SK-N-SH treated with all-trans-retinoic acid at 6 μM for 48 hours (cell line): ENCODE results near the gene RBL1.
A peak's percentile ranks its signal among the peaks of the same experiment; 100 is the strongest.
"Not testable (repeated sequence)": the region's sequence is repeated elsewhere in the genome, so short reads cannot be mapped to it uniquely, and the experiment has no call there.

ENCODE experiments used
- ATAC-seq: fragments of 200-7000 bp; cut with Tn5 transposase; 3 replicates; pipeline ENCODE4 v1.9.1; 2020; ENCODE audit warnings: mild to moderate bottlenecking, moderate library complexity
- ARNTL ChIP-seq: fragments of 450-650 bp; formaldehyde crosslinking; IDR thresholded peaks from 2 replicates; pipeline ENCODE4 v1.5.0; 2020; ENCODE audit warnings: low read depth, mild to moderate bottlenecking, moderate library complexity, borderline replicate concordance
- BACH2 ChIP-seq: fragments of 250-450 bp; sonication (Bioruptor Pico); IDR thresholded peaks from 2 replicates; pipeline ENCODE4 v1.9.0; 2021; ENCODE audit warnings: mild to moderate bottlenecking, borderline replicate concordance
- CREB5 ChIP-seq: fragments of 250-450 bp; sonication (Bioruptor Pico); IDR thresholded peaks from 2 replicates; pipeline ENCODE4 v1.5.1; 2020; ENCODE audit warnings: low read depth, mild to moderate bottlenecking, moderate library complexity
- CSDC2 ChIP-seq: fragments of 250-450 bp; sonication (Bioruptor Pico); IDR thresholded peaks from 2 replicates; pipeline ENCODE4 v1.5.0; 2020; ENCODE audit warnings: mild to moderate bottlenecking, moderate library complexity
- ESRRG ChIP-seq: fragments of 250-450 bp; sonication (Bioruptor Pico); IDR thresholded peaks from 2 replicates; pipeline ENCODE4 v1.6.1; 2021; ENCODE audit warnings: mild to moderate bottlenecking
- GLIS3 ChIP-seq: fragments of 250-450 bp; sonication (Bioruptor Pico); IDR thresholded peaks from 2 replicates; pipeline ENCODE4 v1.5.0; 2020; ENCODE audit warnings: mild to moderate bottlenecking, moderate library complexity
- ISL1 ChIP-seq: fragments of 250-450 bp; sonication (Bioruptor Pico); IDR thresholded peaks from 2 replicates; pipeline ENCODE4 v2.1.2; 2022; ENCODE audit warnings: mild to moderate bottlenecking, moderate library complexity
- OSR1 ChIP-seq: fragments of 250-450 bp; sonication (Bioruptor Pico); IDR thresholded peaks from 2 replicates; pipeline ENCODE4 v1.8.0; 2022; ENCODE audit warnings: moderate library complexity, mild to moderate bottlenecking, inconsistent platforms
- PPARA ChIP-seq: fragments of 250-450 bp; sonication (Bioruptor Pico); IDR thresholded peaks from 2 replicates; pipeline ENCODE4 v1.5.0; 2020; ENCODE audit warnings: mild to moderate bottlenecking, borderline replicate concordance
- RARB ChIP-seq: fragments of 250-450 bp; sonication (Bioruptor Pico); IDR thresholded peaks from 2 replicates; pipeline ENCODE4 v1.8.0; 2021; ENCODE audit warnings: mild to moderate bottlenecking, moderate library complexity
- SNAI2 ChIP-seq: fragments of 250-450 bp; sonication (Bioruptor Pico); IDR thresholded peaks from 2 replicates; pipeline ENCODE4 v1.5.0; 2020; ENCODE audit warnings: mild to moderate bottlenecking, moderate library complexity
- TOX ChIP-seq: fragments of 250-450 bp; sonication (Bioruptor Pico); IDR thresholded peaks from 2 replicates; pipeline ENCODE4 v1.8.0; 2021; ENCODE audit warnings: mild to moderate bottlenecking, moderate library complexity, borderline replicate concordance
- ZFP3 ChIP-seq: fragments of 250-450 bp; sonication (Bioruptor Pico); IDR thresholded peaks from 2 replicates; pipeline ENCODE4 v1.5.0; 2020; ENCODE audit warnings: mild to moderate bottlenecking, moderate library complexity
- ZFP30 ChIP-seq: fragments of 450-650 bp; formaldehyde crosslinking; IDR thresholded peaks from 2 replicates; pipeline ENCODE4 v1.5.0; 2022; ENCODE audit warnings: mild to moderate bottlenecking, moderate library complexity
- ZNF565 ChIP-seq: fragments of 450-650 bp; formaldehyde crosslinking; conservative IDR thresholded peaks from 2 replicates; pipeline ENCODE4 v1.5.0; 2020; ENCODE audit warnings: low read depth, mild to moderate bottlenecking, moderate library complexity
- ZNF70 ChIP-seq: fragments of 450-650 bp; formaldehyde crosslinking; IDR thresholded peaks from 2 replicates; pipeline ENCODE4 v1.5.0; 2020; ENCODE audit warnings: mild to moderate bottlenecking, moderate library complexity
- ZNF8 ChIP-seq: fragments of 450-650 bp; formaldehyde crosslinking; IDR thresholded peaks from 2 replicates; pipeline ENCODE4 v1.5.0; 2020; ENCODE audit warnings: mild to moderate bottlenecking, moderate library complexity
- TF ChIP-seq, protein P1 (sequence below): fragments of 250-450 bp; sonication (Bioruptor Pico); IDR thresholded peaks from 2 replicates; pipeline ENCODE4 v1.8.0; 2021; ENCODE audit warnings: low read depth, mild to moderate bottlenecking, moderate library complexity, borderline replicate concordance
- TF ChIP-seq, protein P2 (sequence below): fragments of 250-450 bp; sonication (Bioruptor Pico); IDR thresholded peaks from 2 replicates; pipeline ENCODE4 v1.5.1; 2021; ENCODE audit warnings: mild to moderate bottlenecking, moderate library complexity

Gene RBL1

GRCh38 chr20:36971103-36971502 is 124.7 kb downstream of the RBL1 start (continued):
- no peak for TF ChIP-seq CREB5 (CRISPR knock-in tag)
- TF ChIP-seq, protein P1, sequence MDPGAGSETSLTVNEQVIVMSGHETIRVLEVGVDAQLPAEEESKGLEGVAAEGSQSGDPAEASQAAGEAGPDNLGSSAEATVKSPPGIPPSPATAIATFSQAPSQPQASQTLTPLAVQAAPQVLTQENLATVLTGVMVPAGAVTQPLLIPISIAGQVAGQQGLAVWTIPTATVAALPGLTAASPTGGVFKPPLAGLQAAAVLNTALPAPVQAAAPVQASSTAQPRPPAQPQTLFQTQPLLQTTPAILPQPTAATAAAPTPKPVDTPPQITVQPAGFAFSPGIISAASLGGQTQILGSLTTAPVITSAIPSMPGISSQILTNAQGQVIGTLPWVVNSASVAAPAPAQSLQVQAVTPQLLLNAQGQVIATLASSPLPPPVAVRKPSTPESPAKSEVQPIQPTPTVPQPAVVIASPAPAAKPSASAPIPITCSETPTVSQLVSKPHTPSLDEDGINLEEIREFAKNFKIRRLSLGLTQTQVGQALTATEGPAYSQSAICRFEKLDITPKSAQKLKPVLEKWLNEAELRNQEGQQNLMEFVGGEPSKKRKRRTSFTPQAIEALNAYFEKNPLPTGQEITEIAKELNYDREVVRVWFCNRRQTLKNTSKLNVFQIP (CRISPR knock-in tag): no peak

GRCh38 chr20:36969478-36970186 is 126.2 kb downstream of the RBL1 start:
- TF ChIP-seq, protein P2, sequence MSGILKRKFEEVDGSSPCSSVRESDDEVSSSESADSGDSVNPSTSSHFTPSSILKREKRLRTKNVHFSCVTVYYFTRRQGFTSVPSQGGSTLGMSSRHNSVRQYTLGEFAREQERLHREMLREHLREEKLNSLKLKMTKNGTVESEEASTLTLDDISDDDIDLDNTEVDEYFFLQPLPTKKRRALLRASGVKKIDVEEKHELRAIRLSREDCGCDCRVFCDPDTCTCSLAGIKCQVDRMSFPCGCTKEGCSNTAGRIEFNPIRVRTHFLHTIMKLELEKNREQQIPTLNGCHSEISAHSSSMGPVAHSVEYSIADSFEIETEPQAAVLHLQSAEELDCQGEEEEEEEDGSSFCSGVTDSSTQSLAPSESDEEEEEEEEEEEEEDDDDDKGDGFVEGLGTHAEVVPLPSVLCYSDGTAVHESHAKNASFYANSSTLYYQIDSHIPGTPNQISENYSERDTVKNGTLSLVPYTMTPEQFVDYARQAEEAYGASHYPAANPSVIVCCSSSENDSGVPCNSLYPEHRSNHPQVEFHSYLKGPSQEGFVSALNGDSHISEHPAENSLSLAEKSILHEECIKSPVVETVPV (CRISPR knock-in tag): no peak
- TF ChIP-seq ZNF565 (CRISPR knock-in tag) (no peak), ISL1 (CRISPR knock-in tag) (no peak), ESRRG (no peak), ZFP3 (CRISPR knock-in tag) (no peak), GLIS3 (CRISPR knock-in tag) (no peak)
- no peak for ATAC-seq

GRCh38 chr20:36969051-36969450 is 126.7 kb downstream of the RBL1 start:
- TF ChIP-seq, protein P1 (CRISPR knock-in tag): no peak
- no peak for TF ChIP-seq TOX
- no peak for TF ChIP-seq PPARA
- ATAC-seq: no peak

DNA sequence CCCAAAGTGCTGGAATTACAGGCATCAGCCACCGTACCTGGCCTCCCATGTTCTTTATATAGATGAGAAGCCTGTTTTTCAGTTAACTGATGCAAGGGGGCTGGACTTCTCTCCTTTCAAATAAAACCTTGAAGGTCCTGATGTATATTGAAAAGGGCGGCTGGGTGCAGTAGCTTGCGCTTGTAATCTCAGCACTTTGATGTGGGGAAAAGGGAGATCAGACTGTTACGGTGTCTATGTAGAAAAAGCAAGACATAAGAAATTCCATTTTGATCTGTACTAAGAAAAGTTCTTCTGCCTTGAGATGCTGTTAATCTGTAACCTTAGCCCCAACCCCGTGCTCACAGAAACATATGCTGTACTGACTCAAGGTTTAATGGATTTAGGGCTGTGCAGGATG is 128.2 kb downstream of the RBL1 start:
- TF ChIP-seq ESRRG (no peak), SNAI2 (CRISPR knock-in tag) (no peak), OSR1 (CRISPR knock-in tag) (no peak), ZNF565 (CRISPR knock-in tag) (no peak), BACH2 (no peak), ISL1 (CRISPR knock-in tag) (no peak), RARB (no peak), ZFP3 (CRISPR knock-in tag) (no peak), PPARA (no peak), TOX (no peak), ZFP30 (CRISPR knock-in tag) (no peak), CREB5 (CRISPR knock-in tag) (no peak), ZNF70 (CRISPR knock-in tag) (no peak), ZNF8 (CRISPR knock-in tag) (no peak), ARNTL (CRISPR knock-in tag) (no peak), CSDC2 (no peak)
- TF ChIP-seq, protein P2 (CRISPR knock-in tag): no peak
- TF ChIP-seq, protein P1 (CRISPR knock-in tag): no peak

DNA sequence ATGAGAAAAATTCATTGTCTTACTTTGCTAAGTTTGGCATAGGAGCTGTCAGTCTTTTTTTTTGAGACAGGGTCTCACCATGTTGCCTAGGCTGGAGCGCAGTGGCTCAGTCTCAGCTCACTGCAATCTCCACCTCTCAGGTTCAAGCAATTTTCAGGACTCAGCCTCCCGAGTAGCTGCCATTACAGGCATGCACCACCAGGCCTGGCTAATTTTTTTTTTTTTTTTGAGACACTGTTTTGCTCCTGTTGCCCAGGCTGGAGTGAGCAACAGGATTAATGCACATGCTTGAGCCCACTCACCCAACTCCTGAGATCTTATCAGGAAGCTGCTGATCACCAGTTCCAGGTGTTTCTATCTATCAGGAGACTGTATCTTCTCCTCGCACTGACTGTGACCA is 128.8 kb downstream of the RBL1 start:
- peak; percentile 40; the same call in 1 of the 3 replicates for ATAC-seq

More for the DNA sequence above, 128.2 kb downstream of the RBL1 start:
- ATAC-seq: no peak

DNA sequence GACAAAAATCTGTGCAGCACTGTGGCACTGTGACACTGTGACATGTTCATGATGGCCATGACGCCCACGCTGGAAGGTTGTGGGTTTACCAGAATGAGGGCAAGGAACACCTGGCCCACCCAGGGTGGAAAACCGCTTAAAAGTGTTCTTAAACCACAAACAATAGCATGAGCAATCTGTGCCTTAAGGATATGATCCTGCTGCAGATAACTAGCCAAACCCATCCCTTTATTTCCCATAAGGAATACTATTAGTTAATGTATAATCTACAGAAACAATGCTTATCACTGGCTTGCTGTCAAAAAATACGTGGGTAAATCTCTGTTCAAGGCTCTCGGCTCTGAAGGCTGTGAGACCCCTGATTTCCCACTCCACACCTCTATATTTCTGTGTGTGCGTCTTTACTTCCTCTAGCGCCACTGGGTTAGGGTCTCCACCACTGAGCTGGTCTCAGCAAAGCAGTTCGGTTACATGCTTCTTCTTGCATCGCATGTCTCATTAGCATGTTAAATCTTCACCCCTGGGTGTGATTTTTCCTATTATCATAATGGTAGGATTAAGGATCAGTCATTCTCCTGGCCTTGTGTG is 133.3 kb downstream of the RBL1 start:
- ATAC-seq: not testable (repeated sequence)
